ENCODE measurements around the gene FCRLB. TPM values are rescaled to one million over a fixed set of nuclear protein-coding genes. Genes with fewer than 3 reads are reported as not detected.

Gene FCRLB
- total RNA-seq, 1 donor from 2014 or later: 0.27 TPM

- Mint-ChIP-seq H3K9me3 (ENCODE audit: unreplicated experiment) (no peaks in the 10 kb centered on the region), H3K36me3 (ENCODE audit: unreplicated experiment) (no peaks in the 10 kb centered on the region), H3K27me3 (ENCODE audit: unreplicated experiment) (peaks cover 19% of the 10 kb centered on the region), H3K4me3 (ENCODE audit: unreplicated experiment) (no peak overlapping the region), H3K27ac (ENCODE audit: unreplicated experiment) (no peak overlapping the region), H3K4me1 (ENCODE audit: unreplicated experiment) (no peaks in the 10 kb centered on the region)
- no peak for DNase-seq (ENCODE audit: extremely low spot score, unreplicated experiment)
- TF ChIP-seq CTCF (IDR thresholded peaks at IDR 0.05): no peak
These were observed 12.0 kb upstream of the FCRLB start for GRCh38 chr1:161709373-161709772.

- no peaks in the 10 kb centered on the region for H3K9me3 Mint-ChIP-seq (ENCODE audit: unreplicated experiment)
- no peaks in the 10 kb centered on the region for H3K36me3 Mint-ChIP-seq (ENCODE audit: unreplicated experiment)
- no peak overlapping the region for H3K4me3 Mint-ChIP-seq (ENCODE audit: unreplicated experiment)
These were observed 10.8 kb upstream of the FCRLB start for GRCh38 chr1:161710560-161710959.

GRCh38 chr1:161718559-161719324, 2.6 kb upstream of the FCRLB start:
- H3K27me3 Mint-ChIP-seq (ENCODE audit: unreplicated experiment): peaks cover 36% of the 10 kb centered on the region

More at GRCh38 chr1:161710560-161710959, 10.8 kb upstream of the FCRLB start:
- no peaks in the 10 kb centered on the region for H3K4me1 Mint-ChIP-seq (ENCODE audit: unreplicated experiment)
- no peak overlapping the region for H3K27ac Mint-ChIP-seq (ENCODE audit: unreplicated experiment)
- TF ChIP-seq CTCF (IDR thresholded peaks at IDR 0.05): no peak
- peaks cover 22% of the 10 kb centered on the region for H3K27me3 Mint-ChIP-seq (ENCODE audit: unreplicated experiment)
- no peak for DNase-seq (ENCODE audit: extremely low spot score, unreplicated experiment)

GRCh38 chr1:161719325-161719611, 2.1 kb upstream of the FCRLB start:
- Mint-ChIP-seq H3K27ac (ENCODE audit: unreplicated experiment) (no peak overlapping the region), H3K4me3 (ENCODE audit: unreplicated experiment) (no peak overlapping the region), H3K4me1 (ENCODE audit: unreplicated experiment) (no peaks in the 10 kb centered on the region), H3K27me3 (ENCODE audit: unreplicated experiment) (peaks cover 36% of the 10 kb centered on the region), H3K9me3 (ENCODE audit: unreplicated experiment) (no peaks in the 10 kb centered on the region), H3K36me3 (ENCODE audit: unreplicated experiment) (no peaks in the 10 kb centered on the region)
- no peak for TF ChIP-seq CTCF (IDR thresholded peaks at IDR 0.05)
- DNase-seq (ENCODE audit: extremely low spot score, unreplicated experiment): no peak

More at GRCh38 chr1:161718559-161719324, 2.6 kb upstream of the FCRLB start:
- no peaks in the 10 kb centered on the region for H3K9me3 Mint-ChIP-seq (ENCODE audit: unreplicated experiment)
- TF ChIP-seq CTCF (IDR thresholded peaks at IDR 0.05): no peak
- no peaks in the 10 kb centered on the region for H3K4me1 Mint-ChIP-seq (ENCODE audit: unreplicated experiment)
- no peak overlapping the region for H3K4me3 Mint-ChIP-seq (ENCODE audit: unreplicated experiment)
- DNase-seq (ENCODE audit: extremely low spot score, unreplicated experiment): no peak
- H3K27ac Mint-ChIP-seq (ENCODE audit: unreplicated experiment): no peak overlapping the region
- no peaks in the 10 kb centered on the region for H3K36me3 Mint-ChIP-seq (ENCODE audit: unreplicated experiment)

- DNase-seq (ENCODE audit: extremely low spot score, unreplicated experiment): no peak
- peaks cover under 1% of the 10 kb centered on the region for H3K4me1 Mint-ChIP-seq (ENCODE audit: unreplicated experiment)
- no peak overlapping the region for H3K4me3 Mint-ChIP-seq (ENCODE audit: unreplicated experiment)
- no peaks in the 10 kb centered on the region for H3K9me3 Mint-ChIP-seq (ENCODE audit: unreplicated experiment)
- no peak for TF ChIP-seq CTCF (IDR thresholded peaks at IDR 0.05)
- peaks cover 34% of the 10 kb centered on the region for H3K27me3 Mint-ChIP-seq (ENCODE audit: unreplicated experiment)
- no peak overlapping the region for H3K27ac Mint-ChIP-seq (ENCODE audit: unreplicated experiment)
- H3K36me3 Mint-ChIP-seq (ENCODE audit: unreplicated experiment): no peaks in the 10 kb centered on the region
These were observed 922 bp upstream of the FCRLB start for GRCh38 chr1:161720422-161720821.
